ENCODE measurements around the gene LLGL2.

The LLGL2 gene

GRCh38 chr17:75485688-75486087 is 39.8 kb upstream of the LLGL2 start:
- Histone ChIP-seq H3K9me3 (ENCODE audit: severe bottlenecking) (no peaks in the 10 kb centered on the region), H3K36me3 (ENCODE audit: low read depth) (no peaks in the 10 kb centered on the region), H3K27me3 (ENCODE audit: insufficient read depth, poor library complexity, severe bottlenecking) (no peaks in the 10 kb centered on the region), H3K4me3 (ENCODE audit: severe bottlenecking) (no peak overlapping the region), H3K4me1 (ENCODE audit: insufficient read depth, poor library complexity, severe bottlenecking) (no peaks in the 10 kb centered on the region), H3K27ac (ENCODE audit: poor library complexity, severe bottlenecking) (no peak overlapping the region)
- no peak for DNase-seq (ENCODE audit: low spot score)
- TF ChIP-seq CTCF (IDR thresholded peaks at IDR 0.05; ENCODE audit: poor library complexity, severe bottlenecking): no peak
- ATAC-seq (ENCODE audit: low read depth): no peak

- no peaks in the 10 kb centered on the region for H3K36me3 ChIP-seq (ENCODE audit: low read depth)
- no peak for ATAC-seq (ENCODE audit: low read depth)
- DNase-seq (ENCODE audit: low spot score): no peak
- TF ChIP-seq CTCF (IDR thresholded peaks at IDR 0.05; ENCODE audit: poor library complexity, severe bottlenecking): no peak
- H3K4me3 ChIP-seq (ENCODE audit: severe bottlenecking): no peak overlapping the region
- H3K9me3 ChIP-seq (ENCODE audit: severe bottlenecking): no peaks in the 10 kb centered on the region
- H3K4me1 ChIP-seq (ENCODE audit: insufficient read depth, poor library complexity, severe bottlenecking): no peaks in the 10 kb centered on the region
- no peak overlapping the region for H3K27ac ChIP-seq (ENCODE audit: poor library complexity, severe bottlenecking)
- no peaks in the 10 kb centered on the region for H3K27me3 ChIP-seq (ENCODE audit: insufficient read depth, poor library complexity, severe bottlenecking)
Observed at GRCh38 chr17:75486151-75486550, 39.3 kb upstream of the LLGL2 start.

GRCh38 chr17:75486951-75487350 is 38.5 kb upstream of the LLGL2 start:
- no peak for TF ChIP-seq CTCF (IDR thresholded peaks at IDR 0.05; ENCODE audit: poor library complexity, severe bottlenecking)
- Histone ChIP-seq H3K4me1 (ENCODE audit: insufficient read depth, poor library complexity, severe bottlenecking) (no peaks in the 10 kb centered on the region), H3K27me3 (ENCODE audit: insufficient read depth, poor library complexity, severe bottlenecking) (no peaks in the 10 kb centered on the region), H3K9me3 (ENCODE audit: severe bottlenecking) (no peaks in the 10 kb centered on the region), H3K36me3 (ENCODE audit: low read depth) (no peaks in the 10 kb centered on the region), H3K4me3 (ENCODE audit: severe bottlenecking) (no peak overlapping the region), H3K27ac (ENCODE audit: poor library complexity, severe bottlenecking) (no peak overlapping the region)
- DNase-seq (ENCODE audit: low spot score) (no peak), ATAC-seq (ENCODE audit: low read depth) (no peak)

- no peak for ATAC-seq (ENCODE audit: low read depth)
- no peak overlapping the region for H3K27ac ChIP-seq (ENCODE audit: poor library complexity, severe bottlenecking)
- H3K36me3 ChIP-seq (ENCODE audit: low read depth): no peaks in the 10 kb centered on the region; the same call in 1 of the 2 replicates
- H3K4me1 ChIP-seq (ENCODE audit: insufficient read depth, poor library complexity, severe bottlenecking): no peaks in the 10 kb centered on the region
- no peaks in the 10 kb centered on the region for H3K9me3 ChIP-seq (ENCODE audit: severe bottlenecking)
- no peak overlapping the region for H3K4me3 ChIP-seq (ENCODE audit: severe bottlenecking)
- H3K27me3 ChIP-seq (ENCODE audit: insufficient read depth, poor library complexity, severe bottlenecking): no peaks in the 10 kb centered on the region
- no peak for TF ChIP-seq CTCF (IDR thresholded peaks at IDR 0.05; ENCODE audit: poor library complexity, severe bottlenecking)
- no peak for DNase-seq (ENCODE audit: low spot score)
Observed at GRCh38 chr17:75487351-75488070, 38.0 kb upstream of the LLGL2 start.

Data from RWPE2 (cell line).